HG03045 (cell line): Measurements from ENCODE around the gene KEAP1.
A peak's percentile ranks its signal among the peaks of the same experiment; 100 is the strongest.

ENCODE experiments used
- ATAC-seq: cut with Tn5 transposase; IDR thresholded peaks from one replicate; pipeline ENCODE4 v1.9.1; 2021; ENCODE audit warnings: mild to moderate bottlenecking, moderate library complexity; ENCODE audit not compliant: unreplicated experiment

Gene KEAP1

GRCh38 chr19:10525636-10526035 is 22.5 kb upstream of the KEAP1 start:
- no peak for ATAC-seq

GRCh38 chr19:10523135-10523636 is 20.0 kb upstream of the KEAP1 start:
- ATAC-seq, result no peak

- no peak for ATAC-seq
These were observed 18.5 kb upstream of the KEAP1 start for GRCh38 chr19:10521461-10522171.

GRCh38 chr19:10520652-10521318 is 17.6 kb upstream of the KEAP1 start:
- ATAC-seq, result no peak

GRCh38 chr19:10519421-10519820 is 16.3 kb upstream of the KEAP1 start:
- ATAC-seq, result no peak

GRCh38 chr19:10518444-10519361 is 15.5 kb upstream of the KEAP1 start:
- ATAC-seq, result no peak

GRCh38 chr19:10517760-10518443 is 14.7 kb upstream of the KEAP1 start:
- no peak for ATAC-seq

GRCh38 chr19:10517361-10517759 is 14.2 kb upstream of the KEAP1 start, which contains the start of gene S1PR5:
TSS of gene S1PR5 (minus strand) at chr19:10517447. CDS start at chr19:10515011, 2,436 bp downstream.
- no peak for ATAC-seq

GRCh38 chr19:10516671-10517286 is 13.6 kb upstream of the KEAP1 start:
- ATAC-seq, result no peak

GRCh38 chr19:10516064-10516385 is 12.9 kb upstream of the KEAP1 start:
- no peak for ATAC-seq

- ATAC-seq, result no peak
These were observed 11.3 kb upstream of the KEAP1 start for GRCh38 chr19:10514211-10515145.

GRCh38 chr19:10513223-10513622 is 10.1 kb upstream of the KEAP1 start:
- no peak for ATAC-seq

- no peak for ATAC-seq
These were observed 7.2 kb upstream of the KEAP1 start for GRCh38 chr19:10510301-10510802.

- no peak for ATAC-seq
These were observed 5.6 kb upstream of the KEAP1 start for GRCh38 chr19:10508707-10509106.

GRCh38 chr19:10508036-10508435 is 4.9 kb upstream of the KEAP1 start:
- no peak for ATAC-seq

GRCh38 chr19:10505583-10506229 is 2.5 kb upstream of the KEAP1 start:
- no peak for ATAC-seq

GRCh38 chr19:10502524-10503001 is 593 bp downstream of the KEAP1 start:
- ATAC-seq, result peak; percentile 85

- ATAC-seq, result peak; percentile 42
These were observed 1.1 kb downstream of the KEAP1 start for GRCh38 chr19:10501971-10502523.
